HEK293 (cell line): ENCODE results near the gene SLC26A11.

Experiments used
- PRDM1 ChIP-seq: fragments of 450-650 bp; formaldehyde crosslinking; IDR thresholded peaks from 2 replicates; pipeline ENCODE4; 2016; ENCODE audit warnings: missing biosample characterization, missing genetic modification characterization
- ZNF132 ChIP-seq: fragments of 450-650 bp; formaldehyde crosslinking; IDR thresholded peaks from 2 replicates; pipeline ENCODE4 v1.5.1; 2017; ENCODE audit warnings: missing biosample characterization, missing genetic modification characterization, borderline replicate concordance
- ZNF19 ChIP-seq: fragments of 450-650 bp; formaldehyde crosslinking; IDR thresholded peaks from 2 replicates; pipeline ENCODE4; 2016; ENCODE audit warnings: missing biosample characterization, missing genetic modification characterization, low read depth
- ZNF416 ChIP-seq: fragments of 450-650 bp; formaldehyde crosslinking; IDR thresholded peaks from 2 replicates; pipeline ENCODE4 v1.5.1; 2016; ENCODE audit warnings: missing biosample characterization, missing genetic modification characterization
- ZNF792 ChIP-seq: fragments of 450-650 bp; formaldehyde crosslinking; IDR thresholded peaks from 2 replicates; pipeline ENCODE4 v1.5.1; 2016; ENCODE audit warnings: missing biosample characterization, missing genetic modification characterization
- TF ChIP-seq, protein P1 (sequence below): fragments of 450-650 bp; formaldehyde crosslinking; IDR thresholded peaks from 2 replicates; pipeline ENCODE4 v1.5.1; 2016; ENCODE audit warnings: missing biosample characterization, missing genetic modification characterization
- TF ChIP-seq, protein P2 (sequence below): fragments of 450-650 bp; formaldehyde crosslinking; IDR thresholded peaks from 2 replicates; pipeline ENCODE4 v1.5.1; 2016; ENCODE audit warnings: missing biosample characterization, missing genetic modification characterization

DNA sequence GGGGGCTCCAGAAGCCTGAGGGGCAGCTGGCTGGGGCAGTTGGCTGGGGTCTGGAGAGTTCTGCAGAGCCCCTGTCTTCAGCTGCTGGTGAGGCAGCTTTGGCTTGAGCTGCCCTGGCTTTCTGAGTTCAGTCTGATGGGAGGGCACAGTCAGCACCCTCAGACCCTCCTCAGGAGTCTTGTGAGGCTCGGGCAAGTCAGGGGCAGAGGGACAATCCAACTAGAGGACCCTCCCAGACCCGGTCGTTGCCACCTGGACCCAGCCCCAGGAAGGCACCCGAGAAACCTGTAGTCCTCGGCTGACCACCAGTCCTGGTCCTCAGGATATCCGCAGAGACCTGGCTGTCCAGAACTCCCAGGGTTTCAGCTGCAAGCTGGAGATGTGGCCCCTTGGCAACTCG, 48.5 kb upstream of the SLC26A11 start:
- TF ChIP-seq, protein P1, sequence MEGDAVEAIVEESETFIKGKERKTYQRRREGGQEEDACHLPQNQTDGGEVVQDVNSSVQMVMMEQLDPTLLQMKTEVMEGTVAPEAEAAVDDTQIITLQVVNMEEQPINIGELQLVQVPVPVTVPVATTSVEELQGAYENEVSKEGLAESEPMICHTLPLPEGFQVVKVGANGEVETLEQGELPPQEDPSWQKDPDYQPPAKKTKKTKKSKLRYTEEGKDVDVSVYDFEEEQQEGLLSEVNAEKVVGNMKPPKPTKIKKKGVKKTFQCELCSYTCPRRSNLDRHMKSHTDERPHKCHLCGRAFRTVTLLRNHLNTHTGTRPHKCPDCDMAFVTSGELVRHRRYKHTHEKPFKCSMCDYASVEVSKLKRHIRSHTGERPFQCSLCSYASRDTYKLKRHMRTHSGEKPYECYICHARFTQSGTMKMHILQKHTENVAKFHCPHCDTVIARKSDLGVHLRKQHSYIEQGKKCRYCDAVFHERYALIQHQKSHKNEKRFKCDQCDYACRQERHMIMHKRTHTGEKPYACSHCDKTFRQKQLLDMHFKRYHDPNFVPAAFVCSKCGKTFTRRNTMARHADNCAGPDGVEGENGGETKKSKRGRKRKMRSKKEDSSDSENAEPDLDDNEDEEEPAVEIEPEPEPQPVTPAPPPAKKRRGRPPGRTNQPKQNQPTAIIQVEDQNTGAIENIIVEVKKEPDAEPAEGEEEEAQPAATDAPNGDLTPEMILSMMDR (tag by site-specific recombination): no peak
- TF ChIP-seq ZNF792 (tag by site-specific recombination) (no peak), ZNF132 (tag by site-specific recombination) (no peak), ZNF416 (no peak), ZNF19 (tag by site-specific recombination) (no peak), PRDM1 (no peak)
- TF ChIP-seq, protein P2, sequence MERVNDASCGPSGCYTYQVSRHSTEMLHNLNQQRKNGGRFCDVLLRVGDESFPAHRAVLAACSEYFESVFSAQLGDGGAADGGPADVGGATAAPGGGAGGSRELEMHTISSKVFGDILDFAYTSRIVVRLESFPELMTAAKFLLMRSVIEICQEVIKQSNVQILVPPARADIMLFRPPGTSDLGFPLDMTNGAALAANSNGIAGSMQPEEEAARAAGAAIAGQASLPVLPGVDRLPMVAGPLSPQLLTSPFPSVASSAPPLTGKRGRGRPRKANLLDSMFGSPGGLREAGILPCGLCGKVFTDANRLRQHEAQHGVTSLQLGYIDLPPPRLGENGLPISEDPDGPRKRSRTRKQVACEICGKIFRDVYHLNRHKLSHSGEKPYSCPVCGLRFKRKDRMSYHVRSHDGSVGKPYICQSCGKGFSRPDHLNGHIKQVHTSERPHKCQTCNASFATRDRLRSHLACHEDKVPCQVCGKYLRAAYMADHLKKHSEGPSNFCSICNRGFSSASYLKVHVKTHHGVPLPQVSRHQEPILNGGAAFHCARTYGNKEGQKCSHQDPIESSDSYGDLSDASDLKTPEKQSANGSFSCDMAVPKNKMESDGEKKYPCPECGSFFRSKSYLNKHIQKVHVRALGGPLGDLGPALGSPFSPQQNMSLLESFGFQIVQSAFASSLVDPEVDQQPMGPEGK: no peak
